A549 (cell line): Measurements from ENCODE around the gene CIART. TPM values are rescaled to one million over a fixed set of nuclear protein-coding genes. Genes with fewer than 3 reads are reported as not detected.

ENCODE experiments used
- ATAC-seq, 2 experiments: fragments of 200-7000 bp in 1 of 2; fragments of >200 bp in 1 of 2; cut with Nextera tagmentation in 1 of 2; cut with Tn5 transposase in 1 of 2; 3 replicates each; pipeline versions ENCODE4 v1.8.0 to v1.9.1; 2018 to 2020; ENCODE audit warnings: mild to moderate bottlenecking in 1 of 2, moderate library complexity in 1 of 2
- CTCF ChIA-PET: fragments of 300-600 bp; sonication (Branson Sonifier 250); formaldehyde crosslinking; extraction: SDS; loops from one replicate; lab custom pipeline; 2021; ENCODE audit warnings: antibody characterized with exemption, inconsistent platforms; lab: Yijun Ruan, JAX
- POLR2A ChIA-PET: fragments of 350-600 bp; formaldehyde crosslinking; extraction: SDS; loops from one replicate; lab custom pipeline; 2021; ENCODE audit warnings: antibody characterized with exemption, inconsistent platforms; lab: Yijun Ruan, JAX
- DNase-seq, 2 experiments: peaks; one replicate each; pipeline versions ENCODE4 v3.0.0 to v3.0.0-alpha.2; 2011 to 2016; ENCODE audit warnings: low read depth in 1 of 2, low spot score in 1 of 2
- FAIRE-seq: peaks from 2 replicates; lab custom pipeline; 2011; peaks lifted over from hg19 to GRCh38; lab: Jason Lieb, UNC
- H3K27ac ChIP-seq, 2 experiments: fragments of >200 bp; sonication (Bioruptor Twin); formaldehyde crosslinking; 3 replicates each; pipeline ENCODE4 v1.5.1; 2016 to 2017
- H3K4me1 ChIP-seq: fragments of >200 bp; sonication (Bioruptor Twin); formaldehyde crosslinking; 3 replicates; pipeline ENCODE4 v1.6.1; 2016
- H3K4me2 ChIP-seq: fragments of >200 bp; sonication (Bioruptor Twin); formaldehyde crosslinking; 3 replicates; pipeline ENCODE4 v1.6.1; 2016
- H3K4me3 ChIP-seq: fragments of >200 bp; sonication (Bioruptor Twin); formaldehyde crosslinking; 3 replicates; pipeline ENCODE4 v1.5.1; 2016
- H3K9me3 ChIP-seq: fragments of >200 bp; sonication (Bioruptor Twin); formaldehyde crosslinking; 3 replicates; pipeline ENCODE4 v1.6.1; 2016
- ATOH8 ChIP-seq: fragments of 250-450 bp; sonication (Bioruptor Pico); IDR thresholded peaks from 2 replicates; pipeline ENCODE4 v1.5.0; 2020; ENCODE audit warnings: low read depth, mild to moderate bottlenecking, moderate library complexity
- BCL3 ChIP-seq: fragments of >200 bp; sonication (Bioruptor Twin); formaldehyde crosslinking; IDR thresholded peaks from 3 replicates; pipeline ENCODE4 v1.6.1; 2016
- CBX2 ChIP-seq: fragments of 200-600 bp; sonication (generic); IDR thresholded peaks from 2 replicates; pipeline ENCODE4 v1.6.1; 2016; ENCODE audit warnings: low read depth, mild to moderate bottlenecking, borderline replicate concordance
- CBX8 ChIP-seq: fragments of 200-600 bp; sonication (generic); IDR thresholded peaks from 2 replicates; pipeline ENCODE4 v1.6.1; 2016
- CEBPB ChIP-seq, 2 experiments: fragments of >200 bp in 1 of 2; sonication (Bioruptor Twin) in 1 of 2; formaldehyde crosslinking in 1 of 2; IDR thresholded peaks; 2 replicates each; pipeline ENCODE4 v1.6.1; 2012 to 2016
- CHD4 ChIP-seq: fragments of 200-600 bp; sonication (generic); IDR thresholded peaks from 2 replicates; pipeline ENCODE4 v1.6.1; 2016; ENCODE audit warnings: antibody characterized with exemption, mild to moderate bottlenecking, borderline replicate concordance
- CTCF ChIP-seq: fragments of >200 bp; sonication (Bioruptor Twin); formaldehyde crosslinking; IDR thresholded peaks from 3 replicates; pipeline ENCODE4 v1.5.1; 2016
- ELK1 ChIP-seq: fragments of 150-350 bp; IDR thresholded peaks from 2 replicates; pipeline ENCODE4 v1.6.1; 2014; ENCODE audit warnings: low read depth, mild to moderate bottlenecking, low read length
- HDAC2 ChIP-seq: fragments of 200-600 bp; sonication (generic); IDR thresholded peaks from 2 replicates; pipeline ENCODE4 v1.6.1; 2016
- HOXB13 ChIP-seq: fragments of 250-450 bp; sonication (Bioruptor Pico); IDR thresholded peaks from 2 replicates; pipeline ENCODE4 v1.5.0; 2020; ENCODE audit warnings: low read depth, mild to moderate bottlenecking, moderate library complexity
- HOXB5 ChIP-seq: fragments of 250-450 bp; sonication (Bioruptor Pico); IDR thresholded peaks from 2 replicates; pipeline ENCODE4 v1.5.0; 2020; ENCODE audit warnings: mild to moderate bottlenecking, moderate library complexity
- JUNB ChIP-seq: fragments of >200 bp; sonication (Bioruptor Twin); formaldehyde crosslinking; IDR thresholded peaks from 2 replicates; pipeline ENCODE4 v1.6.1; 2016
- MAX ChIP-seq: IDR thresholded peaks from 2 replicates; pipeline ENCODE4 v1.6.1; 2012
- NR3C1 ChIP-seq: fragments of >200 bp; sonication (Bioruptor Twin); formaldehyde crosslinking; IDR thresholded peaks from 3 replicates; pipeline ENCODE4 v1.6.1; 2017
- PBX3 ChIP-seq: IDR thresholded peaks from 2 replicates; pipeline ENCODE4 v1.6.1; 2012
- PHF8 ChIP-seq: fragments of 200-600 bp; sonication (generic); IDR thresholded peaks from 2 replicates; pipeline ENCODE4 v1.6.1; 2016; ENCODE audit warnings: low read depth, mild to moderate bottlenecking, antibody characterized with exemption, moderate library complexity, borderline replicate concordance
- POLR2AphosphoS2 ChIP-seq: conservative IDR thresholded peaks from 2 replicates; pipeline ENCODE4 v1.6.1; 2012; ENCODE audit warnings: low read length, improper control_type of control experiment, inconsistent platforms
- RAD21 ChIP-seq, 2 experiments: fragments of >200 bp in 1 of 2; sonication (Bioruptor Twin) in 1 of 2; formaldehyde crosslinking in 1 of 2; IDR thresholded peaks in 1 of 2; conservative IDR thresholded peaks in 1 of 2; 2 replicates in 1 of 2; 3 replicates in 1 of 2; pipeline ENCODE4 v1.6.1; 2012 to 2018; ENCODE audit warnings: inconsistent platforms in 1 of 2
- RFX5 ChIP-seq: fragments of 450-650 bp; IDR thresholded peaks from 2 replicates; pipeline ENCODE4 v1.7.1; 2014; ENCODE audit warnings: antibody characterized with exemption, mild to moderate bottlenecking, moderate library complexity
- SREBF2 ChIP-seq: fragments of 450-650 bp; IDR thresholded peaks from 2 replicates; pipeline ENCODE4 v1.6.1; 2014; ENCODE audit warnings: mild to moderate bottlenecking, moderate library complexity
- TP53 ChIP-seq: fragments of 250-450 bp; sonication (Bioruptor Pico); IDR thresholded peaks from 2 replicates; pipeline ENCODE4 v1.5.0; 2021; ENCODE audit warnings: mild to moderate bottlenecking, moderate library complexity
- USF2 ChIP-seq: fragments of 450-650 bp; IDR thresholded peaks from 2 replicates; pipeline ENCODE4 v1.6.1; 2014; ENCODE audit warnings: antibody characterized with exemption
- ZC3H11A ChIP-seq: fragments of 450-650 bp; IDR thresholded peaks from 2 replicates; pipeline ENCODE4 v1.6.1; 2014; ENCODE audit warnings: antibody characterized with exemption, mild to moderate bottlenecking
- ZSCAN20 ChIP-seq: fragments of 250-450 bp; sonication (Bioruptor Pico); IDR thresholded peaks from 2 replicates; pipeline ENCODE4 v1.8.0; 2022; ENCODE audit warnings: mild to moderate bottlenecking, moderate library complexity
- WGBS: methylation state at CpG from one replicate; pipeline ENCODE4 v1.1.6; 2017; ENCODE audit errors: missing lambda C conversion rate; 5-methylcytosine and 5-hydroxymethylcytosine counted together
- polyA plus RNA-seq, 4 experiments: library from polyadenylated mRNA; depleted of rRNA in 3 of 4; stranded (reverse); fragments of >200 nt; fragmentation: RNase III in 1 of 4; extraction: RNeasy Plus Mini Kit Qiagen cat#74134 plus additional on column Dnase treatment in 1 of 4; gene quantifications; 2 replicates in 3 of 4; 3 replicates in 1 of 4; pipeline ENCODE4 v1.2.3, GENCODE V29; 2011 to 2017

Gene CIART
- polyA plus RNA-seq, 2 of the 4 experiments (the other 2 are of a cell fraction): 0.48 to 1.3 TPM

GRCh38 chr1:150256554-150257341 lies 25.6 kb upstream of the CIART start (continued):
- TF ChIP-seq RFX5 (no peak), JUNB (no peak), ZSCAN20 (CRISPR knock-in tag) (no peak)

- TF ChIP-seq CEBPB (IDR thresholded peaks at IDR 0.05) (no peak), JUNB (no peak), HDAC2 (no peak), USF2 (no peak), ZC3H11A (no peak), CTCF (no peak)
- no peaks in the 10 kb centered on the region for H3K9me3 ChIP-seq
- POLR2A ChIA-PET: no interaction called here
Observed at GRCh38 chr1:150257624-150258585, 24.4 kb upstream of the CIART start, which contains the start of gene CA14. Gene CA14, plus strand, starts transcription at chr1:150257774. Its CDS starts 355 bp downstream, at chr1:150258129.

GRCh38 chr1:150259217-150259616 lies 23.1 kb upstream of the CIART start:
- POLR2A ChIA-PET: no interaction called here

More at GRCh38 chr1:150257624-150258585, 24.4 kb upstream of the CIART start, which contains the start of gene CA14:
- peak within 1 kb of the TSS; percentile 68 for H3K4me2 ChIP-seq
- no peak for ATAC-seq
- H3K4me3 ChIP-seq: no peak within 1 kb of the TSS
- peaks cover 9% of the 10 kb centered on the region; the same call in 1 of the 3 replicates for H3K4me1 ChIP-seq
- no peak for FAIRE-seq
- CTCF ChIA-PET: interaction anchor here (0.5 to 10.1 kb wide), 4 partner anchors 9 to 301 kb away, joined by 3 to 172 read pairs (median 3); partner anchors contain the start of gene CIART
- DNase-seq: no peak
- peak within 1 kb of the TSS in 1 of 2 experiments; percentile 67; a peak in 4 of 6 replicates for H3K27ac ChIP-seq
- WGBS: 61% methylated on average over 13 of the region's 13 CpGs

More at GRCh38 chr1:150259217-150259616, 23.1 kb upstream of the CIART start:
- no peak for TF ChIP-seq POLR2AphosphoS2
- TF ChIP-seq PBX3: no peak
- no peak for TF ChIP-seq CBX2
- no peak for TF ChIP-seq BCL3
- TF ChIP-seq RAD21 (conservative IDR thresholded peaks at IDR 0.05 in 1 of 2, IDR thresholded peaks at IDR 0.05 in 1 of 2): no peak
- TF ChIP-seq TP53 (CRISPR knock-in tag): no peak
- no peak for TF ChIP-seq SREBF2
- no peak for TF ChIP-seq NR3C1
- no peak for TF ChIP-seq HOXB5 (CRISPR knock-in tag)
- TF ChIP-seq HOXB13 (CRISPR knock-in tag): no peak
- no peak for TF ChIP-seq ELK1
- TF ChIP-seq CHD4: no peak
- no peak for TF ChIP-seq PHF8
- TF ChIP-seq CBX8: no peak
- no peak for TF ChIP-seq MAX
- no peak for TF ChIP-seq ATOH8 (CRISPR knock-in tag)
- H3K27ac ChIP-seq: no peak overlapping the region
- 71% methylated on average over 4 of the region's 4 CpGs for WGBS
- H3K4me2 ChIP-seq: no peak overlapping the region
- ATAC-seq: no peak
- FAIRE-seq: no peak
- no peak overlapping the region for H3K4me3 ChIP-seq
- DNase-seq: no peak
- peaks cover 9% of the 10 kb centered on the region; the same call in 1 of the 3 replicates for H3K4me1 ChIP-seq
- no peaks in the 10 kb centered on the region for H3K9me3 ChIP-seq
- CTCF ChIA-PET: interaction anchor here (2.1 kb wide), 1 partner anchor 22 kb away, joined by 7 read pairs; no protein-coding TSS in a partner anchor
